H1 (cell line): ENCODE data around the gene ZCCHC12. TPM values are rescaled to one million over a fixed set of nuclear protein-coding genes. Genes with fewer than 3 reads are reported as not detected.

Source experiments
- CTCF ChIA-PET: fragments of 300-600 bp; sonication (Branson Sonifier 250); formaldehyde crosslinking; loops from one replicate; lab custom pipeline; 2021; ENCODE audit not compliant: partially characterized antibody; lab: Charles Lee
- POLR2A ChIA-PET: fragments of 300-600 bp; sonication (Branson Sonifier 250); formaldehyde crosslinking; loops from one replicate; lab custom pipeline; 2021; ENCODE audit warnings: inconsistent platforms; ENCODE audit not compliant: partially characterized antibody; lab: Charles Lee
- DNase-seq, 2 experiments: peaks; one replicate each; pipeline versions ENCODE4 v3.0.0 to v3.0.0-alpha.2; 2010 to 2022; ENCODE audit warnings: low spot score in 2 of 2, low read depth in 1 of 2, mixed read lengths in 1 of 2
- FAIRE-seq: peaks from 2 replicates; lab custom pipeline; 2011; peaks lifted over from hg19 to GRCh38; lab: Jason Lieb, UNC
- H2AFZ ChIP-seq: 2 replicates; pipeline ENCODE4 v1.8.1; 2012; ENCODE audit warnings: low read length, inconsistent platforms
- H2AK5ac ChIP-seq: 2 replicates; pipeline ENCODE4 v1.6.1; 2013; ENCODE audit warnings: low read depth, low read length
- H2BK120ac ChIP-seq: replicated peaks from 2 replicates; pipeline ENCODE3; 2013; ENCODE audit warnings: low read depth, low read length, inconsistent platforms
- H2BK12ac ChIP-seq: 2 replicates; pipeline ENCODE4 v1.6.1; 2013; ENCODE audit warnings: low read depth, low read length
- H2BK15ac ChIP-seq: 2 replicates; pipeline ENCODE4 v1.6.1; 2013; ENCODE audit warnings: low read length
- H2BK20ac ChIP-seq: 2 replicates; pipeline ENCODE4 v1.6.1; 2013; ENCODE audit warnings: low read length
- H2BK5ac ChIP-seq: 2 replicates; pipeline ENCODE4 v1.6.1; 2013; ENCODE audit warnings: low read depth, low read length
- H3K14ac ChIP-seq: 2 replicates; pipeline ENCODE4 v1.6.1; 2013; ENCODE audit warnings: inconsistent platforms; ENCODE audit not compliant: insufficient read length
- H3K18ac ChIP-seq: 2 replicates; pipeline ENCODE4 v1.6.1; 2013; ENCODE audit warnings: low read length; ENCODE audit errors: extremely low read depth
- H3K23ac ChIP-seq: 2 replicates; pipeline ENCODE4 v1.6.1; 2013; ENCODE audit warnings: inconsistent platforms; ENCODE audit not compliant: insufficient read length
- H3K23me2 ChIP-seq: 2 replicates; pipeline ENCODE4 v1.6.1; 2013; ENCODE audit warnings: low read depth, low read length
- H3K27ac ChIP-seq: 2 replicates; pipeline ENCODE4 v1.6.1; 2011; ENCODE audit warnings: low read depth, low read length, inconsistent platforms
- H3K27me3 ChIP-seq, 4 experiments: replicated peaks in 1 of 4; 1 replicate in 1 of 4; 2 replicates in 3 of 4; pipeline versions ENCODE4 v1.6.1 to v1.8.1; 2011 to 2013; ENCODE audit warnings: low read length in 3 of 4, mild to moderate bottlenecking in 3 of 4, inconsistent platforms in 2 of 4, mixed read lengths in 2 of 4, moderate library complexity in 1 of 4; ENCODE audit not compliant: control insufficient read depth in 3 of 4, insufficient read depth in 3 of 4; ENCODE audit errors: extremely low read depth in 1 of 4
- H3K36me3 ChIP-seq, 4 experiments: 2 replicates each; pipeline versions ENCODE4 v1.6.1 to v1.8.1; 2011 to 2013; ENCODE audit warnings: mild to moderate bottlenecking in 4 of 4, low read length in 3 of 4, moderate library complexity in 2 of 4, control low read depth in 1 of 4, inconsistent platforms in 1 of 4; ENCODE audit not compliant: insufficient read depth in 4 of 4, control insufficient read depth in 2 of 4
- H3K4ac ChIP-seq: replicated peaks from 2 replicates; pipeline ENCODE3; 2013; ENCODE audit warnings: low read length, low read depth, mixed read lengths, inconsistent platforms; ENCODE audit not compliant: insufficient read length
- H3K4me1 ChIP-seq, 4 experiments: replicated peaks in 1 of 4; 1 replicate in 1 of 4; 2 replicates in 3 of 4; pipeline versions ENCODE4 v1.6.1 to v1.8.1; 2011 to 2013; ENCODE audit warnings: low read length in 3 of 4, inconsistent platforms in 2 of 4, mixed read lengths in 1 of 4; ENCODE audit not compliant: insufficient read depth in 4 of 4, control insufficient read depth in 3 of 4
- H3K4me2 ChIP-seq, 2 experiments: 2 replicates each; pipeline versions ENCODE4 v1.6.1 to v1.8.1; 2011 to 2013; ENCODE audit warnings: low read depth in 2 of 2, low read length in 2 of 2, control low read depth in 1 of 2, inconsistent platforms in 1 of 2, mild to moderate bottlenecking in 1 of 2; ENCODE audit not compliant: insufficient read depth in 1 of 2
- H3K4me3 ChIP-seq, 4 experiments: fragments of 200-600, 300-600 bp in 1 of 4; sonication (generic), shearing (Covaris generic), sonication (Bioruptor Twin) in 1 of 4; 2 replicates each; pipeline versions ENCODE4 v1.5.1 to v1.8.1; 2011 to 2016; ENCODE audit warnings: low read length in 4 of 4, low read depth in 3 of 4, control low read depth in 2 of 4, inconsistent platforms in 2 of 4, mild to moderate bottlenecking in 2 of 4, mixed read lengths in 1 of 4, moderate library complexity in 1 of 4; ENCODE audit not compliant: insufficient read depth in 2 of 4; ENCODE audit errors: extremely low read depth in 1 of 4
- H3K56ac ChIP-seq: replicated peaks from 2 replicates; pipeline ENCODE3; 2013; ENCODE audit warnings: low read depth, mild to moderate bottlenecking, mixed read lengths, low read length, inconsistent platforms; ENCODE audit not compliant: insufficient read length
- H3K79me1 ChIP-seq: 2 replicates; pipeline ENCODE4 v1.6.1; 2013; ENCODE audit warnings: low read depth, low read length, control low read depth
- H3K79me2 ChIP-seq, 2 experiments: 2 replicates each; pipeline versions ENCODE4 v1.6.1 to v1.8.1; 2012 to 2013; ENCODE audit warnings: low read length in 2 of 2, mild to moderate bottlenecking in 2 of 2, inconsistent platforms in 1 of 2; ENCODE audit not compliant: insufficient read depth in 2 of 2, control insufficient read depth in 1 of 2
- H3K9ac ChIP-seq, 4 experiments: replicated peaks in 1 of 4; 1 replicate in 1 of 4; 2 replicates in 3 of 4; pipeline versions ENCODE4 v1.6.1 to v1.8.1; 2011 to 2013; ENCODE audit warnings: low read depth in 3 of 4, low read length in 3 of 4, control low read depth in 2 of 4, mild to moderate bottlenecking in 2 of 4, moderate library complexity in 2 of 4, inconsistent platforms in 1 of 4; ENCODE audit errors: extremely low read depth in 1 of 4
- H3K9me3 ChIP-seq, 2 experiments: 2 replicates each; pipeline versions ENCODE4 v1.6.1 to v1.8.1; 2012 to 2013; ENCODE audit warnings: mild to moderate bottlenecking in 2 of 2, moderate library complexity in 2 of 2, control low read depth in 1 of 2, inconsistent platforms in 1 of 2, low read depth in 1 of 2, low read length in 1 of 2, mixed read lengths in 1 of 2; ENCODE audit not compliant: insufficient read depth in 2 of 2
- H4K20me1 ChIP-seq, 2 experiments: replicated peaks in 1 of 2; 2 replicates each; pipeline versions ENCODE3 to v1.8.1; 2011 to 2013; ENCODE audit warnings: inconsistent platforms in 2 of 2, low read length in 2 of 2, mild to moderate bottlenecking in 1 of 2; ENCODE audit not compliant: insufficient read depth in 2 of 2, control insufficient read depth in 1 of 2
- H4K5ac ChIP-seq: 2 replicates; pipeline ENCODE4 v1.6.1; 2013; ENCODE audit warnings: low read length, low read depth, mixed read lengths, inconsistent platforms; ENCODE audit not compliant: insufficient read length
- H4K8ac ChIP-seq: 2 replicates; pipeline ENCODE4 v1.8.0; 2013; ENCODE audit warnings: mild to moderate bottlenecking, moderate library complexity, low read length, inconsistent platforms; ENCODE audit not compliant: insufficient read depth; ENCODE audit errors: extremely low read depth
- H4K91ac ChIP-seq: replicated peaks from 2 replicates; pipeline ENCODE3; 2013; ENCODE audit warnings: low read length, mixed read lengths, inconsistent platforms; ENCODE audit not compliant: insufficient read length
- BACH1 ChIP-seq: IDR thresholded peaks from 2 replicates; pipeline ENCODE4 v1.6.1; 2012; ENCODE audit warnings: low read length, improper control_type of control experiment
- CBX5 ChIP-seq: fragments of 300-800, 300-1000 bp; sonication (generic); IDR thresholded peaks from 2 replicates; pipeline ENCODE4 v1.7.1; 2016; ENCODE audit warnings: antibody characterized with exemption, low read length, low read depth
- CEBPB ChIP-seq: IDR thresholded peaks from 2 replicates; pipeline ENCODE4 v1.6.1; 2012; ENCODE audit warnings: low read depth, low read length
- CHD1 ChIP-seq: IDR thresholded peaks from 2 replicates; pipeline ENCODE4 v1.6.1; 2012; ENCODE audit warnings: low read depth, low read length, improper control_type of control experiment
- CREB1 ChIP-seq: IDR thresholded peaks from 2 replicates; pipeline ENCODE4 v1.6.1; 2012; ENCODE audit warnings: inconsistent platforms
- EGR1 ChIP-seq: IDR thresholded peaks from 2 replicates; pipeline ENCODE4 v1.6.1; 2011; ENCODE audit warnings: low read depth, low read length, borderline replicate concordance
- EP300 ChIP-seq, 2 experiments: IDR thresholded peaks; 1 replicate in 1 of 2; 2 replicates in 1 of 2; pipeline ENCODE4 v1.6.1; 2011 to 2012; ENCODE audit warnings: low read depth in 2 of 2, low read length in 2 of 2, mild to moderate bottlenecking in 2 of 2, borderline replicate concordance in 1 of 2, inconsistent platforms in 1 of 2, moderate library complexity in 1 of 2
- FOSL1 ChIP-seq: IDR thresholded peaks from 2 replicates; pipeline ENCODE4 v1.6.1; 2011; ENCODE audit warnings: mild to moderate bottlenecking, low read depth, low read length, moderate library complexity; ENCODE audit not compliant: insufficient read depth
- JUN ChIP-seq: IDR thresholded peaks from 2 replicates; pipeline ENCODE4 v1.6.1; 2011; ENCODE audit warnings: low read depth, mild to moderate bottlenecking, improper control_type of control experiment, low read length
- MAFK ChIP-seq: IDR thresholded peaks from 2 replicates; pipeline ENCODE4 v1.6.1; 2012; ENCODE audit warnings: low read depth, mild to moderate bottlenecking, improper control_type of control experiment, low read length
- RAD21 ChIP-seq, 2 experiments: IDR thresholded peaks in 1 of 2; conservative IDR thresholded peaks in 1 of 2; 2 replicates each; pipeline ENCODE4 v1.6.1; 2011; ENCODE audit warnings: low read depth in 2 of 2, low read length in 2 of 2, improper control_type of control experiment in 1 of 2, inconsistent platforms in 1 of 2, mild to moderate bottlenecking in 1 of 2, moderate library complexity in 1 of 2
- SP2 ChIP-seq: IDR thresholded peaks from 2 replicates; pipeline ENCODE4 v1.6.1; 2012; ENCODE audit warnings: mild to moderate bottlenecking, low read length, inconsistent platforms
- TAF1 ChIP-seq: IDR thresholded peaks from 2 replicates; pipeline ENCODE4 v1.6.1; 2011; ENCODE audit warnings: mild to moderate bottlenecking, low read depth, low read length
- USF2 ChIP-seq: IDR thresholded peaks from 2 replicates; pipeline ENCODE4 v1.6.1; 2011; ENCODE audit warnings: low read length, improper control_type of control experiment
- WGBS, 2 experiments: shearing (Covaris generic) in 1 of 2; methylation state at CpG; one replicate each; pipeline versions ENCODE4 v1.1.6 to v1.1.7; 2013 to 2015; ENCODE audit warnings: low lambda C conversion rate in 2 of 2, mixed read lengths in 2 of 2, inconsistent platforms in 1 of 2, low coverage in 1 of 2, missing lambda C conversion rate in 1 of 2; ENCODE audit not compliant: insufficient replicate concordance in 2 of 2, insufficient coverage in 1 of 2, insufficient read length in 1 of 2; ENCODE audit errors: extremely low coverage in 1 of 2, missing lambda C conversion rate in 1 of 2; 5-methylcytosine and 5-hydroxymethylcytosine counted together
- polyA plus RNA-seq, 7 experiments: library from polyadenylated mRNA; depleted of rRNA in 3 of 7; stranded (reverse) in 5 of 7; unstranded in 2 of 7; fragments of >200 nt in 5 of 7; fragments of 200-250 nt in 2 of 7; gene quantifications; 1 replicate in 5 of 7; 2 replicates in 1 of 7; 4 replicates in 1 of 7; pipeline versions ENCODE4 v1.2.1 to v1.2.3, GENCODE V29; 2011 to 2013; ENCODE audit warnings: missing spikeins in 2 of 7, mixed read lengths in 2 of 7
- total RNA-seq: library from RNA; stranded (reverse); fragmentation: NEBNext Ultra II Directional; extraction: Animal tissue kit (Norgen Biotek cat#: 25700); gene quantifications from 2 replicates; pipeline ENCODE4 v1.2.1, GENCODE V29; 2021

Gene ZCCHC12
- total and polyA plus RNA-seq, 2 of the 8 experiments (the other 6 are each of a cell fraction or from before 2014, with no cell fraction given), result 0.76 to 1.3 TPM

GRCh38 chrX:118864063-118864635, 40.5 kb downstream of the ZCCHC12 start:
- Histone ChIP-seq H3K56ac (no peak overlapping the region), H2BK5ac (no peak overlapping the region), H3K79me1 (no peaks in the 10 kb centered on the region), H2AK5ac (no peak overlapping the region), H2BK20ac (no peak overlapping the region), H3K9ac (no peak overlapping the region), H3K9me3 (no peaks in the 10 kb centered on the region), H2BK120ac (no peak overlapping the region), H3K23me2 (no peaks in the 10 kb centered on the region), H2AFZ (no peak overlapping the region), H3K4me1 (no peaks in the 10 kb centered on the region), H3K18ac (no peak overlapping the region), H2BK12ac (no peak overlapping the region), H3K27ac (no peak overlapping the region), H3K4ac (no peak overlapping the region), H3K14ac (no peak overlapping the region), H4K5ac (no peak overlapping the region), H2BK15ac (no peak overlapping the region), H3K4me2 (no peak overlapping the region), H3K79me2 (no peaks in the 10 kb centered on the region), H3K27me3 (no peaks in the 10 kb centered on the region; a peak in 1 of 7 replicates), H4K8ac (no peak overlapping the region), H4K91ac (no peak overlapping the region), H4K20me1 (no peaks in the 10 kb centered on the region), H3K4me3 (no peak overlapping the region), H3K23ac (no peak overlapping the region), H3K36me3 (no peaks in the 10 kb centered on the region)
- WGBS, 2 experiments, result 100% methylated on average over 3 of the region's 3 CpGs; no CpG with 5 or more reads in 1 of the 2 experiments
- POLR2A ChIA-PET, result no interaction called here
- DNase-seq (no peak), FAIRE-seq (no peak)
- CTCF ChIA-PET, result no interaction called here
- TF ChIP-seq CREB1, result no peak
- no peak for TF ChIP-seq FOSL1
- TF ChIP-seq CBX5, result no peak
- no peak for TF ChIP-seq EP300 (IDR thresholded peaks at IDR 0.05; ENCODE audit: borderline replicate concordance in 1 of 2, low read depth in 2 of 2, low read length in 2 of 2)
- TF ChIP-seq BACH1, result no peak
- TF ChIP-seq USF2, result no peak
- TF ChIP-seq EGR1, result no peak
- no peak for TF ChIP-seq CEBPB
- no peak for TF ChIP-seq JUN
- no peak for TF ChIP-seq CHD1
- no peak for TF ChIP-seq RAD21 (IDR thresholded peaks at IDR 0.05 in 1 of 2, conservative IDR thresholded peaks at IDR 0.05 in 1 of 2; ENCODE audit: low read depth in 2 of 2, low read length in 2 of 2)
- TF ChIP-seq TAF1, result no peak
- no peak for TF ChIP-seq SP2
- TF ChIP-seq MAFK, result no peak
